C1 segment of cervical spinal cord (tissue), 14 donors: ENCODE data around the gene TEDC1.
"Not testable (repeated sequence)": the region's sequence is repeated elsewhere in the genome, so short reads cannot be mapped to it uniquely, and the experiment has no call there.

Source experiments
- DNase-seq, 14 donors: peaks; one replicate each; lab custom pipeline; 2025; lab: John Stamatoyannopoulos, UW

The TEDC1 gene

DNA sequence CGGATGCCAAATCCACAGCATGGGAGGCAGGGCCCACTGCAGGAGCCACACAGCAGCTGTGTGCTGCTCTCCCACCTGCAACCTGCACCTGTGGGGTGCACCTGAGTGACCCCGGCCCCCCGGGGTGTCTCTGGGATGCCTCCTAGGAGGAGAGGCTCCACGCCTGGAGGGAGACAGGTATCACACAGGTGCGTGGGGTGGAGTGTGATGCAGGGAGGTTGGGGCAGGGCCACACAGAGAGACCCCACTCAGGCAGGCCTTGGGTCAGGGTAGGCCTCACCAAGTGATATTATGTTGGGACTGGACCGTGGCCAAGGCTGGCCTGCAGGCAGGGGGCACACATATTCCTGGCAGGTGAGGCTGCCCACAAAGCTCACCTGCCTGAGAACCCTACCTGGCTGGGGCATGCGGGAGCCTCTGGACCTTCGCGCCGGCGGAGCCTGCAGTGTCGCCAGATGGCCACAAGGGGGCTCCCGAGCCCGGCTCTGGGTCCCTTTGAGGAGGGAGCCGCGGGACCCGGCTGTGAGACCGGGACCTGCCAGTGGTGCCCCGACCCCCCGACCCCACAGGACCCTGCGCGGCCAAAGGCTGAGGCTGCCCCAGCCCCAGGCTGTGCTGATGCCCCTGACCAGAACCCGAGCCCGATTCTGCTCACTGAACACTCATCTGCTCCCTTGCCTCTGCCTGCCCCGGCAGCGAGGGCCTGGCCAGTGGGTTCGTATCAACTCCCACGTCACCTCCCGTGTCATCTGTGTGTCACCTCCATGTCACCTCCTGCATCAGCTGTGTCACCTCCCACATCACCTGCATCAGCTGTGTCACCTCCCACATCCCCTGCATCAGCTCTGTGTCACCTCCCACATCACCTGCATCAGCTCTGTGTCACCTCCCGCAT lies 46.8 kb downstream of the TEDC1 start:
- peak in 4 of 14 donors; percentile 5 to 31 (median 25) for DNase-seq

DNA sequence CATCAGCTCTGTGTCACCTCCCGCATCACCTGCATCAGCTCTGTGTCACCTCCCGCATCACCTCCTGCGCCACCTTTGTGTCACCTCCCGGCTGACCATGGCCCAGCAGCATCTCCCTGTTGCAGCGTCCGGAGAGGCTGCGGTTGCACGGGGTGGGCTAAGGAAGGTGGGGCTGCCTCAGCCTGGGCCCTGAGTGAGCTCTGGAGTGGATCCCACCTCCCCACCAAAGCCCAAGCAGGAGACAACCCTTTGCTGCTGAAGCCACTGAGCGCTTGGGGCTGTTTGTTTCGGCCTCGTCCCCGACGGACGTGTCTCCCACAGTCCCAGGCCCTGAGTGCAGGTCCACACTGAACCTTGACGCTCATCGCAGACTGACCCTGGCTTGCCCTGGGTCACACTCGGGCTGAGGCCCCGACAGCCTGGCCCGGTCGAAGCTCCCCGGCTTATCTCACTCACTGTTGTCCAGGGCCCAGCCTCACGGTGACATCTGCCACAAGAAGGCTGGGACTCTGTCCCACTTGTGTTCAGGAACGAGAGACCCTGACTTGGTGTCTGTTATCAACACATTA lies 47.5 kb downstream of the TEDC1 start:
- no peak for DNase-seq

DNA sequence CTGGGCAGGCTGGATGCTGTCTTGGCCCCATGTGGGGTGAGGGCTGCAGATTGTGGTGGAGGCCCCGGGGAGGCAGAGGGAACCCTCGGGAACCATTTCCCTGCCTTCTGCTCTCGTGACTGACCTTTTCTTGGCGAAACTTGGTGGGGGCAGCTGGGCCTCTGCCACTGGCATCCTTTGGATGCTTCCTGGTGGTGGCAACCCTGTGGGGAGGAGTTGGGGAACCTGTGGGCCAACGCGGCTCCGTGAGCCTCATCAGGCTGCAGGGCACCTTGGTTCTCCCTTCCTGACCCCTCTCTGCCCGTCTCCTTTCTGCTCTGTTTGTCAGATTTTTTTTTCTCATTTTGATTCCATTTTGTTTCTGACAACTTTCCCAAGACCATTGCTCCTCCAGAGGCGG lies 49.8 kb downstream of the TEDC1 start:
- no peak for DNase-seq

GRCh38 chr14:105541218-105541875 lies 50.3 kb downstream of the TEDC1 start:
- DNase-seq: no peak

DNA sequence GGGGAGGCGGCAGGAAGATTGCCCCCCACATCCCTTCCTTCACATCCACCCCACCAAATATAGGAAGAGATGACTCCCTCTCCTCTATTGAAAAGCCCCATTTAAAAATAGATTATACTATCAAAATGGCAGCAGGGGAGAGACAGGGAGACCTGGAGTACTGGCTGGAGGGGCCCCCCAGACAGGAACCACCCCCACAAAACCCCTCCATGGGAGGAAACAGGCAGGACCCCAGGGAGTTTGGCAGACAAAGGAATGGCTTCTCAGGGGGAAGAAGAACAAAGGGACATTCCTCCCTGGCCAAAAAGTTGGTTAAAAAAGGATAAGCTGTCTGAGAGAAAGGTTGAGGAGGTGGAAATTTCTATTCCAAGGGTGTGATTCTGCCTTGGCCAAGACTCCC lies 54.6 kb downstream of the TEDC1 start:
- DNase-seq: not testable (repeated sequence)

- DNase-seq: not testable (repeated sequence)
Observed at GRCh38 chr14:105546410-105546809, 55.4 kb downstream of the TEDC1 start.

DNA sequence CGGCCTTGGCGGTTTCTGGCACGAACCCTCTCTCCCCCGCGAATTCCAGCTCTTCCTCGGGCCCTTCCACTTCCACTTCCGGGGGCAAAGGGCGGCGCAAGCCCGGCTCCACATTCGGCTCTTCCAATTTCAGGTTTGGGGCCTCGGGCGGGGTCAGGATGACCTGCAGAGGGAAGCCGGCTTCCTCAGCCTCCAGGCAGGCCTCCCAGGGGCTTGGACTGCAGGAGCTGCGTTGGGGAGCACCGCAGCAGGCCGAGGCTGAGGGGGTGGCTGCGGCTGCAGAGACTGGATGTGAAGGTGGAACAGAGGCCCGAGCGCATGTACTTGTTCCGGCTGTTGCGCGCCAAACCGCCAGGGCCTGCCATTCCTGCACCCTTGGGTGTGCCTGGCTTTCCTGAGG lies 56.0 kb downstream of the TEDC1 start:
- not testable (repeated sequence) for DNase-seq

- no peak for DNase-seq
Observed at GRCh38 chr14:105547741-105548169, 56.7 kb downstream of the TEDC1 start.
